Choroid plexus epithelial cell (primary cell): ENCODE results near the gene DLGAP3.

Experiments
- DNase-seq: peaks from one replicate; pipeline ENCODE4 v3.0.0-alpha.2; 2010; ENCODE audit warnings: low read depth
- H3K4me3 ChIP-seq: 2 replicates; pipeline ENCODE4 v1.5.1; 2011; ENCODE audit warnings: low read depth, mild to moderate bottlenecking, control low read depth, low read length, moderate library complexity
- CTCF ChIP-seq: conservative IDR thresholded peaks from 2 replicates; pipeline ENCODE4 v1.5.1; 2011; ENCODE audit warnings: low read depth, mild to moderate bottlenecking, control low read depth, inconsistent platforms, low read length, moderate library complexity

DLGAP3 gene

GRCh38 chr1:34908369-34908768 lies 21.1 kb downstream of the DLGAP3 start:
- no peak for TF ChIP-seq CTCF
- H3K4me3 ChIP-seq: no peak overlapping the region
- DNase-seq: no peak

- no peak for TF ChIP-seq CTCF
- DNase-seq: peak; percentile 6
- no peak overlapping the region for H3K4me3 ChIP-seq
These were observed 21.9 kb downstream of the DLGAP3 start for GRCh38 chr1:34907487-34908090.

- no peak for TF ChIP-seq CTCF
- no peak for DNase-seq
- H3K4me3 ChIP-seq: no peak overlapping the region
These were observed 22.7 kb downstream of the DLGAP3 start for GRCh38 chr1:34906756-34907155.

GRCh38 chr1:34906222-34906621 lies 23.2 kb downstream of the DLGAP3 start:
- no peak for DNase-seq
- H3K4me3 ChIP-seq: no peak overlapping the region
- no peak for TF ChIP-seq CTCF

GRCh38 chr1:34905098-34905459 lies 24.4 kb downstream of the DLGAP3 start:
- no peak for DNase-seq
- TF ChIP-seq CTCF: no peak
- no peak overlapping the region for H3K4me3 ChIP-seq

GRCh38 chr1:34904236-34905097 lies 25.0 kb downstream of the DLGAP3 start:
- no peak overlapping the region for H3K4me3 ChIP-seq
- no peak for TF ChIP-seq CTCF
- DNase-seq: no peak

- no peak for TF ChIP-seq CTCF
These were observed 27.5 kb downstream of the DLGAP3 start for GRCh38 chr1:34901919-34902318.

More at GRCh38 chr1:34901919-34902318, 27.5 kb downstream of the DLGAP3 start:
- H3K4me3 ChIP-seq: no peak overlapping the region
- DNase-seq: no peak
